Ishikawa (cell line): ENCODE measurements around the gene RTN4R.
A peak's percentile ranks its signal among the peaks of the same experiment; 100 is the strongest.

ENCODE experiments used
- CEBPB ChIP-seq: IDR thresholded peaks from 2 replicates; pipeline ENCODE4 v1.6.1; 2012
- CREB1 ChIP-seq: IDR thresholded peaks from 2 replicates; pipeline ENCODE4 v1.6.1; 2012; ENCODE audit warnings: low read depth
- EGR1 ChIP-seq: IDR thresholded peaks from 2 replicates; pipeline ENCODE4 v1.6.1; 2012
- EP300 ChIP-seq: IDR thresholded peaks from 2 replicates; pipeline ENCODE4 v1.6.1; 2012; ENCODE audit warnings: borderline replicate concordance
- FOXM1 ChIP-seq: IDR thresholded peaks from 2 replicates; pipeline ENCODE4 v1.6.1; 2012; ENCODE audit warnings: low read depth, borderline replicate concordance
- MAX ChIP-seq: IDR thresholded peaks from 2 replicates; pipeline ENCODE4 v1.6.1; 2012
- NFIC ChIP-seq: IDR thresholded peaks from 2 replicates; pipeline ENCODE4 v1.6.1; 2012
- RAD21 ChIP-seq: IDR thresholded peaks from 2 replicates; pipeline ENCODE4 v1.6.1; 2012; ENCODE audit warnings: low read depth
- REST ChIP-seq: IDR thresholded peaks from 2 replicates; pipeline ENCODE4 v1.6.1; 2012; ENCODE audit warnings: low read depth, mild to moderate bottlenecking
- TAF1 ChIP-seq: IDR thresholded peaks from 2 replicates; pipeline ENCODE4 v1.6.1; 2012; ENCODE audit warnings: low read depth, mild to moderate bottlenecking
- TCF12 ChIP-seq: IDR thresholded peaks from 2 replicates; pipeline ENCODE4 v1.6.1; 2012; ENCODE audit warnings: low read depth
- TEAD4 ChIP-seq: IDR thresholded peaks from 2 replicates; pipeline ENCODE4 v1.6.1; 2012
- USF1 ChIP-seq: IDR thresholded peaks from 2 replicates; pipeline ENCODE4 v1.6.1; 2012
- YY1 ChIP-seq: IDR thresholded peaks from 2 replicates; pipeline ENCODE4 v1.6.1; 2012; ENCODE audit warnings: low read depth
- ZBTB7A ChIP-seq: IDR thresholded peaks from 2 replicates; pipeline ENCODE4 v1.6.1; 2012; ENCODE audit warnings: low read depth

RTN4R gene

GRCh38 chr22:20221421-20222340 lies 46.4 kb downstream of the RTN4R start:
- no peak for TF ChIP-seq FOXM1
- TF ChIP-seq EGR1 = no peak
- no peak for TF ChIP-seq RAD21
- no peak for TF ChIP-seq EP300
- no peak for TF ChIP-seq TAF1
- no peak for TF ChIP-seq CEBPB
- TF ChIP-seq ZBTB7A = no peak
- TF ChIP-seq MAX = no peak
- no peak for TF ChIP-seq TCF12
- TF ChIP-seq CREB1 = no peak
- no peak for TF ChIP-seq REST
- TF ChIP-seq NFIC = no peak
- no peak for TF ChIP-seq YY1
- TF ChIP-seq USF1 = no peak
- TF ChIP-seq TEAD4 = no peak

- TF ChIP-seq USF1 (no peak), NFIC (no peak), MAX (no peak), TAF1 (no peak), YY1 (no peak), RAD21 (no peak), CREB1 (no peak), FOXM1 (no peak), EP300 (no peak), EGR1 (no peak), TEAD4 (no peak), CEBPB (no peak), TCF12 (no peak), ZBTB7A (no peak), REST (no peak)
Observed at GRCh38 chr22:20220629-20221026, 47.5 kb downstream of the RTN4R start.

GRCh38 chr22:20219667-20220628 lies 48.2 kb downstream of the RTN4R start:
- peak; percentile 82 for TF ChIP-seq USF1
- TF ChIP-seq RAD21 = no peak

- TF ChIP-seq CREB1 (no peak), USF1 (no peak), ZBTB7A (no peak)
Observed at GRCh38 chr22:20218987-20219386, 49.1 kb downstream of the RTN4R start.
